ENCODE results near the gene CFAP20DC.

GRCh38 chr3:58952128-58952917 is 97.5 kb downstream of the CFAP20DC start:
- no peak for TF ChIP-seq BHLHE40 (IDR thresholded peaks at IDR 0.05; ENCODE audit: borderline replicate concordance)
- no peak for TF ChIP-seq FOXM1 (IDR thresholded peaks at IDR 0.05; ENCODE audit: borderline replicate concordance)
- no peak for TF ChIP-seq CTBP1 (IDR thresholded peaks at IDR 0.05; ENCODE audit: borderline replicate concordance)
- no peak for TF ChIP-seq TARDBP (IDR thresholded peaks at IDR 0.05)
- no peak for TF ChIP-seq LEF1 (IDR thresholded peaks at IDR 0.05; ENCODE audit: borderline replicate concordance)
- TF ChIP-seq SUZ12 (IDR thresholded peaks at IDR 0.05): no peak
- no peak for TF ChIP-seq ZNF384 (IDR thresholded peaks at IDR 0.05)
- no peak for TF ChIP-seq FOXA1 (IDR thresholded peaks at IDR 0.05)
